Measurements from ENCODE around the gene EPHA6.

GRCh38 chr3:97706226-97706625 is 891.8 kb downstream of the EPHA6 start:
- no peak for TF ChIP-seq CTCF (IDR thresholded peaks at IDR 0.05; ENCODE audit: extremely low read depth in 1 of 2, insufficient read depth in 1 of 2, low read depth in 1 of 2, low read length in 2 of 2)
- no peak for TF ChIP-seq POLR2A (IDR thresholded peaks at IDR 0.05; ENCODE audit: low read depth, low read length)
- no peak for TF ChIP-seq EZH2 (IDR thresholded peaks at IDR 0.05; ENCODE audit: borderline replicate concordance, low read depth, low read length, severe bottlenecking)
- TF ChIP-seq MYC (IDR thresholded peaks at IDR 0.05; ENCODE audit: low read depth, low read length): no peak
- no peak for TF ChIP-seq POLR2AphosphoS5 (IDR thresholded peaks at IDR 0.05; ENCODE audit: insufficient read depth, low read depth, low read length)
- TF ChIP-seq MAX (IDR thresholded peaks at IDR 0.05; ENCODE audit: insufficient read depth, insufficient read length): no peak
- no peak for TF ChIP-seq JUN (IDR thresholded peaks at IDR 0.05; ENCODE audit: borderline replicate concordance, insufficient read depth, insufficient read length, low read depth)
- TF ChIP-seq GATA2 (IDR thresholded peaks at IDR 0.05; ENCODE audit: insufficient read depth, insufficient read length, low read depth, low read length): no peak

Data from endothelial cell of umbilical vein (primary cell).